GM18520 (cell line): ENCODE measurements around the gene ERC2.
"Not testable (repeated sequence)": the region's sequence is repeated elsewhere in the genome, so short reads cannot be mapped to it uniquely, and the experiment has no call there.

Experiments
- ATAC-seq: cut with Tn5 transposase; IDR thresholded peaks from one replicate; pipeline ENCODE4 v1.9.1; 2021; ENCODE audit not compliant: unreplicated experiment

The ERC2 gene

GRCh38 chr3:55519019-55519418 lies 949.2 kb downstream of the ERC2 start:
- ATAC-seq: no peak

GRCh38 chr3:55518451-55518850 lies 949.8 kb downstream of the ERC2 start:
- no peak for ATAC-seq

GRCh38 chr3:55516392-55517030 lies 951.8 kb downstream of the ERC2 start:
- no peak for ATAC-seq

GRCh38 chr3:55515550-55516246 lies 952.6 kb downstream of the ERC2 start:
- ATAC-seq: no peak

GRCh38 chr3:55514962-55515361 lies 953.3 kb downstream of the ERC2 start:
- ATAC-seq: no peak

- no peak for ATAC-seq
Measured at GRCh38 chr3:55512571-55513343, 955.5 kb downstream of the ERC2 start.

- ATAC-seq: no peak
Measured at GRCh38 chr3:55511895-55512570, 956.2 kb downstream of the ERC2 start.

GRCh38 chr3:55508335-55508734 lies 959.9 kb downstream of the ERC2 start:
- ATAC-seq: no peak

GRCh38 chr3:55507808-55508207 lies 960.5 kb downstream of the ERC2 start:
- no peak for ATAC-seq

- no peak for ATAC-seq
Measured at GRCh38 chr3:55505776-55506175, 962.5 kb downstream of the ERC2 start.

GRCh38 chr3:55505102-55505501 lies 963.2 kb downstream of the ERC2 start:
- not testable (repeated sequence) for ATAC-seq

- ATAC-seq: no peak
Measured at GRCh38 chr3:55501905-55502304, 966.4 kb downstream of the ERC2 start.

GRCh38 chr3:55500555-55501330 lies 967.5 kb downstream of the ERC2 start:
- ATAC-seq: no peak

- no peak for ATAC-seq
Measured at GRCh38 chr3:55498520-55498919, 969.7 kb downstream of the ERC2 start.

- no peak for ATAC-seq
Measured at GRCh38 chr3:55497250-55497649, 971.0 kb downstream of the ERC2 start.

GRCh38 chr3:55494976-55495375 lies 973.3 kb downstream of the ERC2 start:
- no peak for ATAC-seq

GRCh38 chr3:55492976-55493375 lies 975.3 kb downstream of the ERC2 start:
- no peak for ATAC-seq

GRCh38 chr3:55491296-55491816 lies 976.9 kb downstream of the ERC2 start:
- ATAC-seq: no peak

GRCh38 chr3:55490276-55490913 lies 977.9 kb downstream of the ERC2 start:
- no peak for ATAC-seq

GRCh38 chr3:55489798-55490132 lies 978.5 kb downstream of the ERC2 start:
- ATAC-seq: no peak
